Measurements from ENCODE around the gene SPEM3. TPM values are rescaled to one million over a fixed set of nuclear protein-coding genes. Genes with fewer than 3 reads are reported as not detected.

The SPEM3 gene
- total and polyA plus RNA-seq, 2 donors (not counting 3 experiments of a cell fraction or from before 2014, with no cell fraction given): not detected

DNA sequence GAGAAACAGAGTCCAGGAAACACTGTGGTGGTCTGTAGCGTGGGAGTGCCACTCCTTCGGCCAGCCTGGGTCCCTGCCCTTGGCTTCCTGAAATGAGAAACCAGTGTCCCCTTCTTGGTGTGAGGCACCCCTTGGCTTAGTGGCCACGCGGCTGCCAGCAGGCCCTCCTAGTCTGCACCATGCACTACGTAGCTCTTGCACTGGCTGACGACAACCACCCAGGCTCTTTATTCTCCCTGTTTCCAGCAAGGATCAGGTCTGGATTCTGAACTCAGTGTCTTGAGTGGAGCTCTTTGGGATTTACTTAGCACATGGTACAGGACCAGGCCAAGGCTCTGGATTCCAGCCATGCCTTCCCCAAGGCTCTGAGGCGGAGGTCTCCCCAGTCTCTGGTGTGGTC, 1.1 kb upstream of the SPEM3 start:
- TF ChIP-seq FOS (IDR thresholded peaks at IDR 0.05; ENCODE audit: borderline replicate concordance, insufficient read depth, low read length) (no peak), MYC (IDR thresholded peaks at IDR 0.05; ENCODE audit: low read depth, low read length) (no peak), JUN (IDR thresholded peaks at IDR 0.05; ENCODE audit: borderline replicate concordance, insufficient read depth, insufficient read length, low read depth) (no peak), GATA2 (IDR thresholded peaks at IDR 0.05; ENCODE audit: insufficient read depth, insufficient read length, low read depth, low read length) (no peak), POLR2A (IDR thresholded peaks at IDR 0.05; ENCODE audit: low read depth, low read length) (no peak), POLR2AphosphoS5 (IDR thresholded peaks at IDR 0.05; ENCODE audit: insufficient read depth, low read depth, low read length) (no peak), EZH2 (IDR thresholded peaks at IDR 0.05; ENCODE audit: borderline replicate concordance, low read depth, low read length, severe bottlenecking) (no peak)
- TF ChIP-seq, protein P1, sequence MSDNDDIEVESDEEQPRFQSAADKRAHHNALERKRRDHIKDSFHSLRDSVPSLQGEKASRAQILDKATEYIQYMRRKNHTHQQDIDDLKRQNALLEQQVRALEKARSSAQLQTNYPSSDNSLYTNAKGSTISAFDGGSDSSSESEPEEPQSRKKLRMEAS (IDR thresholded peaks at IDR 0.05; ENCODE audit: insufficient read depth, insufficient read length): no peak
- TF ChIP-seq, protein P2, sequence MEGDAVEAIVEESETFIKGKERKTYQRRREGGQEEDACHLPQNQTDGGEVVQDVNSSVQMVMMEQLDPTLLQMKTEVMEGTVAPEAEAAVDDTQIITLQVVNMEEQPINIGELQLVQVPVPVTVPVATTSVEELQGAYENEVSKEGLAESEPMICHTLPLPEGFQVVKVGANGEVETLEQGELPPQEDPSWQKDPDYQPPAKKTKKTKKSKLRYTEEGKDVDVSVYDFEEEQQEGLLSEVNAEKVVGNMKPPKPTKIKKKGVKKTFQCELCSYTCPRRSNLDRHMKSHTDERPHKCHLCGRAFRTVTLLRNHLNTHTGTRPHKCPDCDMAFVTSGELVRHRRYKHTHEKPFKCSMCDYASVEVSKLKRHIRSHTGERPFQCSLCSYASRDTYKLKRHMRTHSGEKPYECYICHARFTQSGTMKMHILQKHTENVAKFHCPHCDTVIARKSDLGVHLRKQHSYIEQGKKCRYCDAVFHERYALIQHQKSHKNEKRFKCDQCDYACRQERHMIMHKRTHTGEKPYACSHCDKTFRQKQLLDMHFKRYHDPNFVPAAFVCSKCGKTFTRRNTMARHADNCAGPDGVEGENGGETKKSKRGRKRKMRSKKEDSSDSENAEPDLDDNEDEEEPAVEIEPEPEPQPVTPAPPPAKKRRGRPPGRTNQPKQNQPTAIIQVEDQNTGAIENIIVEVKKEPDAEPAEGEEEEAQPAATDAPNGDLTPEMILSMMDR (IDR thresholded peaks at IDR 0.05; ENCODE audit: extremely low read depth in 1 of 2, insufficient read depth in 1 of 2, low read depth in 1 of 2, low read length in 2 of 2): no peak
- Histone ChIP-seq H3K4me3 (replicated peaks in 1 of 3; ENCODE audit: insufficient read depth in 1 of 3, low read depth in 1 of 3, low read length in 3 of 3) (no peak overlapping the region), H3K27ac (ENCODE audit: insufficient read depth, low read depth, low read length) (no peak overlapping the region), H3K9ac (replicated peaks; ENCODE audit: extremely low read depth, insufficient read depth, low read length) (no peak overlapping the region), H3K36me3 (ENCODE audit: control insufficient read depth in 2 of 2, extremely low read depth in 1 of 2, insufficient read depth in 2 of 2, low read length in 2 of 2) (no peaks in the 10 kb centered on the region), H3K9me3 (replicated peaks; ENCODE audit: control insufficient read depth, insufficient read depth, low read length) (no peaks in the 10 kb centered on the region), H3K4me1 (ENCODE audit: control insufficient read depth, extremely low read depth, insufficient read depth, low read length) (no peaks in the 10 kb centered on the region), H3K79me2 (ENCODE audit: control insufficient read depth, insufficient read depth, low read length) (no peaks in the 10 kb centered on the region), H3K27me3 (ENCODE audit: control insufficient read depth in 2 of 2, insufficient read depth in 2 of 2, low read length in 2 of 2) (no peaks in the 10 kb centered on the region), H3K9me1 (replicated peaks; ENCODE audit: control insufficient read depth, extremely low read depth, insufficient read depth, low read length) (no peaks in the 10 kb centered on the region), H2AFZ (ENCODE audit: low read depth, low read length) (no peak overlapping the region), H3K4me2 (ENCODE audit: insufficient read depth, low read length) (no peak overlapping the region), H4K20me1 (replicated peaks; ENCODE audit: control insufficient read depth, extremely low read depth, insufficient read depth, low read length) (no peaks in the 10 kb centered on the region)
- dilution Hi-C loops (cut with MboI; ENCODE audit: extremely low pct_ligation_motif_present, low sequenced_read_pairs) (no loop called here), intact Hi-C loops (cut with micrococcal nuclease) (no loop called here)
- no TSS peak for BruUV-seq (replicated peaks)
- FAIRE-seq: no peak
- CTCF ChIA-PET: interaction anchor here (0.8 kb wide), 1 partner anchor 37 kb away, joined by 3 read pairs; no protein-coding TSS in a partner anchor
- no peak for DNase-seq (ENCODE audit: low read depth, low spot score)
- POLR2A ChIA-PET: no interaction called here

All from endothelial cell of umbilical vein (primary cell).